A673 (cell line): ENCODE measurements around the gene EIF4G1. TPM values are rescaled to one million over a fixed set of nuclear protein-coding genes. Genes with fewer than 3 reads are reported as not detected.

ENCODE experiments used
- BruUV-seq: library from RNA; stranded (reverse); fragments of 400-500 nt; replicated peaks from 2 replicates; lab custom pipeline; 2021; lab: Mats Ljungman, UMichigan
- CTCF ChIA-PET: fragments of 300-600 bp; sonication (Branson Sonifier 250); formaldehyde crosslinking; loops from one replicate; lab custom pipeline; 2022; ENCODE audit warnings: antibody characterized with exemption; lab: Charles Lee
- POLR2A ChIA-PET: fragments of 300-600 bp; sonication (Branson Sonifier 250); formaldehyde crosslinking; loops from one replicate; lab custom pipeline; 2022; ENCODE audit warnings: antibody characterized with exemption; ENCODE audit not compliant: low non-redundant PET; lab: Charles Lee
- DNase-seq: peaks from one replicate; pipeline ENCODE4 v3.0.0-alpha.2; 2015; ENCODE audit warnings: low spot score
- H3K27ac ChIP-seq: fragments of 200-600 bp; sonication (generic); 2 replicates; pipeline ENCODE4 v1.5.1; 2016; ENCODE audit warnings: mixed run types, low read depth, mild to moderate bottlenecking, mixed read lengths, antibody characterized with exemption, low read length; ENCODE audit not compliant: poor library complexity, severe bottlenecking
- H3K27me3 ChIP-seq: fragments of 200-600 bp; sonication (generic); replicated peaks from 2 replicates; pipeline ENCODE4 v1.6.1; 2017; ENCODE audit warnings: mixed run types, low read depth, mild to moderate bottlenecking, mixed read lengths, antibody characterized with exemption, low read length; ENCODE audit not compliant: insufficient read depth, poor library complexity
- H3K36me3 ChIP-seq: fragments of 200-600 bp; sonication (generic); 2 replicates; pipeline ENCODE4 v1.6.1; 2016; ENCODE audit warnings: mixed run types, mild to moderate bottlenecking, mixed read lengths, antibody characterized with exemption, low read length; ENCODE audit not compliant: insufficient read depth, poor library complexity, severe bottlenecking
- H3K4me1 ChIP-seq: fragments of 200-600 bp; sonication (generic); 2 replicates; pipeline ENCODE4 v1.6.1; 2017; ENCODE audit warnings: mixed run types, mild to moderate bottlenecking, mixed read lengths, antibody characterized with exemption, low read length; ENCODE audit not compliant: insufficient read depth, poor library complexity, severe bottlenecking
- H3K4me3 ChIP-seq: fragments of 200-600 bp; sonication (generic); 2 replicates; pipeline ENCODE4 v1.5.1; 2016; ENCODE audit warnings: low read depth, mixed run types, mild to moderate bottlenecking, mixed read lengths, low read length; ENCODE audit not compliant: poor library complexity, severe bottlenecking
- H3K9me3 ChIP-seq: fragments of 200-600 bp; sonication (generic); 2 replicates; pipeline ENCODE4 v1.6.1; 2016; ENCODE audit warnings: mixed run types, low read depth, mild to moderate bottlenecking, mixed read lengths, antibody characterized with exemption, low read length; ENCODE audit not compliant: poor library complexity, severe bottlenecking
- EZH2 ChIP-seq: fragments of 200-600 bp; sonication (generic); IDR thresholded peaks from 2 replicates; pipeline ENCODE4 v1.6.1; 2017; ENCODE audit warnings: borderline replicate concordance, low read depth, mild to moderate bottlenecking, mixed read lengths, antibody characterized with exemption, low read length; ENCODE audit not compliant: poor library complexity, severe bottlenecking
- intact Hi-C: fragments of 100-400 bp; cut with micrococcal nuclease; formaldehyde crosslinking; loops from one replicate; pipeline ENCODE4 v1.10.0; 2022; ENCODE audit not compliant: unreplicated experiment
- total RNA-seq: library from RNA; stranded (reverse); gene quantifications from 2 replicates; pipeline ENCODE4 v1.2.3, GENCODE V29; 2021
- TF ChIP-seq, protein P1 (sequence below): fragments of 300-800, 200-600 bp; sonication (generic); conservative IDR thresholded peaks from 2 replicates; pipeline ENCODE4 v1.5.1; 2017; ENCODE audit warnings: low read depth, mild to moderate bottlenecking, antibody characterized with exemption, low read length, moderate library complexity, mixed read lengths

EIF4G1 gene
- total RNA-seq, 1 experiment from 2014 or later = 559 TPM

- Histone ChIP-seq H3K27ac (no peak overlapping the region), H3K27me3 (peaks cover 41% of the 10 kb centered on the region), H3K36me3 (no peaks in the 10 kb centered on the region), H3K4me1 (peaks cover 4% of the 10 kb centered on the region), H3K4me3 (no peak overlapping the region), H3K9me3 (no peaks in the 10 kb centered on the region)
- intact Hi-C loops = no loop called here
- ChIA-PET CTCF (interaction anchor here (0.6 kb wide), 1 partner anchor 159 kb away, joined by 4 read pairs; no protein-coding TSS in a partner anchor), POLR2A (no interaction called here)
- no TSS peak for BruUV-seq
- DNase-seq = no peak
- TF ChIP-seq, protein P1, sequence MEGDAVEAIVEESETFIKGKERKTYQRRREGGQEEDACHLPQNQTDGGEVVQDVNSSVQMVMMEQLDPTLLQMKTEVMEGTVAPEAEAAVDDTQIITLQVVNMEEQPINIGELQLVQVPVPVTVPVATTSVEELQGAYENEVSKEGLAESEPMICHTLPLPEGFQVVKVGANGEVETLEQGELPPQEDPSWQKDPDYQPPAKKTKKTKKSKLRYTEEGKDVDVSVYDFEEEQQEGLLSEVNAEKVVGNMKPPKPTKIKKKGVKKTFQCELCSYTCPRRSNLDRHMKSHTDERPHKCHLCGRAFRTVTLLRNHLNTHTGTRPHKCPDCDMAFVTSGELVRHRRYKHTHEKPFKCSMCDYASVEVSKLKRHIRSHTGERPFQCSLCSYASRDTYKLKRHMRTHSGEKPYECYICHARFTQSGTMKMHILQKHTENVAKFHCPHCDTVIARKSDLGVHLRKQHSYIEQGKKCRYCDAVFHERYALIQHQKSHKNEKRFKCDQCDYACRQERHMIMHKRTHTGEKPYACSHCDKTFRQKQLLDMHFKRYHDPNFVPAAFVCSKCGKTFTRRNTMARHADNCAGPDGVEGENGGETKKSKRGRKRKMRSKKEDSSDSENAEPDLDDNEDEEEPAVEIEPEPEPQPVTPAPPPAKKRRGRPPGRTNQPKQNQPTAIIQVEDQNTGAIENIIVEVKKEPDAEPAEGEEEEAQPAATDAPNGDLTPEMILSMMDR = no peak
- no peak for TF ChIP-seq EZH2
Observed at GRCh38 chr3:184381261-184382224, 67.1 kb downstream of the EIF4G1 start.

GRCh38 chr3:184382326-184383032 is 68.1 kb downstream of the EIF4G1 start:
- intact Hi-C loops = no loop called here

More at GRCh38 chr3:184382326-184383032, 68.1 kb downstream of the EIF4G1 start:
- DNase-seq = no peak
- Histone ChIP-seq H3K4me3 (no peak overlapping the region), H3K36me3 (no peaks in the 10 kb centered on the region), H3K4me1 (peaks cover 4% of the 10 kb centered on the region), H3K9me3 (no peaks in the 10 kb centered on the region), H3K27me3 (peaks cover 39% of the 10 kb centered on the region), H3K27ac (no peak overlapping the region)
- ChIA-PET CTCF (no interaction called here), POLR2A (no interaction called here)
- TF ChIP-seq EZH2 = no peak
- TF ChIP-seq, protein P1 = no peak
- no TSS peak for BruUV-seq
